Right lobe of liver (tissue), 4 donors: ENCODE results near the gene COX6B2.

Experiments used
- POLR2A ChIP-seq: fragments of 450-650 bp; IDR thresholded peaks from one replicate; pipeline ENCODE4 v1.6.1; 2017; ENCODE audit warnings: antibody characterized with exemption, mild to moderate bottlenecking
- TF ChIP-seq, protein P1 (sequence below), 4 donors: fragments of 200-600 bp in 3 of 4; fragments of 450-650 bp in 1 of 4; IDR thresholded peaks; one replicate each; pipeline versions ENCODE4 v1.5.1 to v1.8.0; 2016 to 2022; ENCODE audit warnings: antibody characterized with exemption in 4 of 4, mild to moderate bottlenecking in 2 of 4
- donor health status: DM: no; HTN: no; CAD: no.
- donor health status: DM: no; HTN: no; CAD: no.
- donor health status: DM: no; HTN: yes; CAD: no.

DNA sequence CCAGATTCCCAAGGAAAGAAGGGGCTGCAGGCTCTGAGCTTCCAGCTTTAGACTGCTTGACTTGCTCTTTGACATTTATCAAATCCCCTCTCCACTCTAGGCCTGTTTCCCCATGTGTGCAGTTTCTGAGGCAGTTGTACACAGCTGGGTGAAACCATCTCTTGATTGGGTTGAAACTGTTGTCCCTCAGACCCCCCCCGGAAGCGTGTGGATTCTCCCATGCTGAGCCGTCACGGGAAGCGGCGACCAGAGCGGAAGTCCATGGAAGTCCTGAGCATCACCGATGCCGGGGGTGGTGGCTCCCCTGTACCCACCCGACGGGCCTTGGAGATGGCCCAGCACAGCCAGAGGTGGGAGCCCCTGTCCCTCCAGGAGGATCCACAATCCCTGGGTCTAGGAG is 51.0 kb downstream of the COX6B2 start:
- TF ChIP-seq, protein P1, sequence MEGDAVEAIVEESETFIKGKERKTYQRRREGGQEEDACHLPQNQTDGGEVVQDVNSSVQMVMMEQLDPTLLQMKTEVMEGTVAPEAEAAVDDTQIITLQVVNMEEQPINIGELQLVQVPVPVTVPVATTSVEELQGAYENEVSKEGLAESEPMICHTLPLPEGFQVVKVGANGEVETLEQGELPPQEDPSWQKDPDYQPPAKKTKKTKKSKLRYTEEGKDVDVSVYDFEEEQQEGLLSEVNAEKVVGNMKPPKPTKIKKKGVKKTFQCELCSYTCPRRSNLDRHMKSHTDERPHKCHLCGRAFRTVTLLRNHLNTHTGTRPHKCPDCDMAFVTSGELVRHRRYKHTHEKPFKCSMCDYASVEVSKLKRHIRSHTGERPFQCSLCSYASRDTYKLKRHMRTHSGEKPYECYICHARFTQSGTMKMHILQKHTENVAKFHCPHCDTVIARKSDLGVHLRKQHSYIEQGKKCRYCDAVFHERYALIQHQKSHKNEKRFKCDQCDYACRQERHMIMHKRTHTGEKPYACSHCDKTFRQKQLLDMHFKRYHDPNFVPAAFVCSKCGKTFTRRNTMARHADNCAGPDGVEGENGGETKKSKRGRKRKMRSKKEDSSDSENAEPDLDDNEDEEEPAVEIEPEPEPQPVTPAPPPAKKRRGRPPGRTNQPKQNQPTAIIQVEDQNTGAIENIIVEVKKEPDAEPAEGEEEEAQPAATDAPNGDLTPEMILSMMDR (IDR thresholded peaks at IDR 0.05) = no peak
- TF ChIP-seq POLR2A = no peak
